Measurements from ENCODE around the gene BRWD1. TPM values are rescaled to one million over a fixed set of nuclear protein-coding genes. Genes with fewer than 3 reads are reported as not detected.

Gene BRWD1
- total and polyA plus RNA-seq, 2 donors (not counting 1 experiment from before 2014, with no cell fraction given) = 17.1 to 48.9 TPM

DNA sequence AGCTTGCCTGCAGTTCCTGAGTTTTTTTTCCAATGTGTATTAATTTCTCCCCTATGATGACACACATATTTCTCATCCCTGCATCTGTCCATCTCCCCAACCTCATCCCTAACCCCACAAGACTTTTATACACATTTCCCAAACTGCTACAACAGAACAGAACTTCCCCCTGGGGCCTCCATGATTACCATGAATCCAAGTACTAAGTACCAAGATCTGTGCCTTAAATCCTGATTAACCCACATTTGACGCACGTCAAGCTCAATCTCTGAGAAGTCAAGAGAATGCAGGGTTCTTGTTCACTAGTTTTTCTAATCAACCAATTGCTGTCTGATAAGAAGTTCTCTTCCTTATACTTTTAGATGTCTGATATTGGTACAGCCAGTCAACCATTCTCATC, 25.8 kb upstream of the BRWD1 start:
- H3K36me3 ChIP-seq (ENCODE audit: control insufficient read depth, insufficient read depth, low read length) = peaks cover 2% of the 10 kb centered on the region
- TF ChIP-seq, protein P1, sequence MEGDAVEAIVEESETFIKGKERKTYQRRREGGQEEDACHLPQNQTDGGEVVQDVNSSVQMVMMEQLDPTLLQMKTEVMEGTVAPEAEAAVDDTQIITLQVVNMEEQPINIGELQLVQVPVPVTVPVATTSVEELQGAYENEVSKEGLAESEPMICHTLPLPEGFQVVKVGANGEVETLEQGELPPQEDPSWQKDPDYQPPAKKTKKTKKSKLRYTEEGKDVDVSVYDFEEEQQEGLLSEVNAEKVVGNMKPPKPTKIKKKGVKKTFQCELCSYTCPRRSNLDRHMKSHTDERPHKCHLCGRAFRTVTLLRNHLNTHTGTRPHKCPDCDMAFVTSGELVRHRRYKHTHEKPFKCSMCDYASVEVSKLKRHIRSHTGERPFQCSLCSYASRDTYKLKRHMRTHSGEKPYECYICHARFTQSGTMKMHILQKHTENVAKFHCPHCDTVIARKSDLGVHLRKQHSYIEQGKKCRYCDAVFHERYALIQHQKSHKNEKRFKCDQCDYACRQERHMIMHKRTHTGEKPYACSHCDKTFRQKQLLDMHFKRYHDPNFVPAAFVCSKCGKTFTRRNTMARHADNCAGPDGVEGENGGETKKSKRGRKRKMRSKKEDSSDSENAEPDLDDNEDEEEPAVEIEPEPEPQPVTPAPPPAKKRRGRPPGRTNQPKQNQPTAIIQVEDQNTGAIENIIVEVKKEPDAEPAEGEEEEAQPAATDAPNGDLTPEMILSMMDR (conservative IDR thresholded peaks at IDR 0.05 in 1 of 2, IDR thresholded peaks at IDR 0.05 in 1 of 2; ENCODE audit: low read depth in 1 of 2, low read length in 2 of 2) = no peak
- no peak for TF ChIP-seq EZH2 (IDR thresholded peaks at IDR 0.05; ENCODE audit: low read length, missing control alignments)
- no peak overlapping the region for H3K4me2 ChIP-seq (ENCODE audit: extremely low read depth, insufficient read depth, low read length)
- H3K4me3 ChIP-seq (replicated peaks in 1 of 4; ENCODE audit: control extremely low read depth in 1 of 4, insufficient read depth in 1 of 4, low read depth in 3 of 4, low read length in 4 of 4) = no peak overlapping the region
- no peaks in the 10 kb centered on the region for H4K20me1 ChIP-seq (ENCODE audit: control insufficient read depth, extremely low read depth, insufficient read depth, low read length)
- H3K9me3 ChIP-seq (ENCODE audit: control insufficient read depth, insufficient read depth, low read depth, low read length) = no peaks in the 10 kb centered on the region
- H3K27me3 ChIP-seq (ENCODE audit: control insufficient read depth, insufficient read depth, low read length) = no peaks in the 10 kb centered on the region
- H3K9ac ChIP-seq (ENCODE audit: insufficient read depth, low read length) = no peak overlapping the region
- no peaks in the 10 kb centered on the region for H3K79me2 ChIP-seq (ENCODE audit: control insufficient read depth, insufficient read depth, low read length)
- no peak overlapping the region for H2AFZ ChIP-seq (ENCODE audit: low read length)
- H3K27ac ChIP-seq (ENCODE audit: insufficient read depth, low read length) = no peak overlapping the region
- no peak for DNase-seq (ENCODE audit: low read depth in 2 of 2)
- H3K4me1 ChIP-seq (ENCODE audit: control insufficient read depth, extremely low read depth, insufficient read depth, low read length) = no peaks in the 10 kb centered on the region

DNA sequence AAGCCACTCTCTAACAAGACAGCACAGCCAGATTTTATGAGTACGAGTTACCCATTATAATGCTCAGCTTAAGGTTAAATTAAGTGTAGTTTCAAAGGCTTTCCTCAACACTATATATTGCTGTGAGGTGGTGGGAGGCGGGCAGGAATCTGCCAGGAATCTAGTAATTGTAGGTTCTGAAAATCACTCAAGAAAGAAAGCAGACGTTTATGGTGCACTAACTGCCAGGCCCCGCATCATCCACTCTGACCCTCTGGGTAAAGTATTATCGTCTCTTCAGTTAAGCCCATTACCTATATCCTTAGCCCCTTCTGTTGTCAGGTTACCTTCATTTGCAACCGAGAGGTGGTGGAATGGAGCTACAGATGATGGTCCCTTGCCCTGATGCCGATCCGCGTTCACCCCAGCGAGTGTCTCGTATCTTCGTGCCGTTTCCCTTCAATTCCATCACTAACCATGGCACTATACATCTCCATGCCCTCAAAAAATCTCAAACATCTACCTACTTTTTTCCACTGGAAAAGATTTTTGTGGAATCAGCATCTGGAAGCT, 23.1 kb upstream of the BRWD1 start:
- no peak overlapping the region for H3K4me3 ChIP-seq (replicated peaks in 1 of 4; ENCODE audit: control extremely low read depth in 1 of 4, insufficient read depth in 1 of 4, low read depth in 3 of 4, low read length in 4 of 4)
- no peaks in the 10 kb centered on the region for H3K27me3 ChIP-seq (ENCODE audit: control insufficient read depth, insufficient read depth, low read length)
- no peaks in the 10 kb centered on the region for H4K20me1 ChIP-seq (ENCODE audit: control insufficient read depth, extremely low read depth, insufficient read depth, low read length)
- H3K4me2 ChIP-seq (ENCODE audit: extremely low read depth, insufficient read depth, low read length) = no peak overlapping the region
- H2AFZ ChIP-seq (ENCODE audit: low read length) = no peak overlapping the region
- H3K4me1 ChIP-seq (ENCODE audit: control insufficient read depth, extremely low read depth, insufficient read depth, low read length) = no peaks in the 10 kb centered on the region
- no peaks in the 10 kb centered on the region for H3K79me2 ChIP-seq (ENCODE audit: control insufficient read depth, insufficient read depth, low read length)
- no peak for DNase-seq (ENCODE audit: low read depth in 2 of 2)
- no peaks in the 10 kb centered on the region for H3K9me3 ChIP-seq (ENCODE audit: control insufficient read depth, insufficient read depth, low read depth, low read length)
- no peaks in the 10 kb centered on the region for H3K36me3 ChIP-seq (ENCODE audit: control insufficient read depth, insufficient read depth, low read length)
- no peak for TF ChIP-seq EZH2 (IDR thresholded peaks at IDR 0.05; ENCODE audit: low read length, missing control alignments)
- TF ChIP-seq, protein P1 (conservative IDR thresholded peaks at IDR 0.05 in 1 of 2, IDR thresholded peaks at IDR 0.05 in 1 of 2; ENCODE audit: low read depth in 1 of 2, low read length in 2 of 2) = no peak
- H3K9ac ChIP-seq (ENCODE audit: insufficient read depth, low read length) = no peak overlapping the region
- H3K27ac ChIP-seq (ENCODE audit: insufficient read depth, low read length) = no peak overlapping the region

DNA sequence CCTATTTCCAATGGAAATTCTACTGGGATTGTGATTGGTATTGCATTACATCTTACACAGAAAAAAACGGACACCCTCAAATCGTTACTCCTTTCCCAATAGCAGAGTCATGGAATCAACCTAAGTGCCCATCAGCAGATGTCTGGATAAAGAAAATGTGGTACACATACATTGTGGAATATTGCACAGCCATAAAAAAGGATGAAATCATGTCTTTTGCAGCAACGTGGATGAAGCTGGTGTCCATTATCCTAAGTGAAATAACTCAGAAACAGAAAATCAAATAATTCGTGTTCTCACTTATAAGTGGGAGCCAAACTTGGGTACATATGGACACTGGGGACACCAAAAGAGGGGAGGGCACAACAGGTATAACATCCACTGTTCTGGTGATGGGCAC, 21.2 kb upstream of the BRWD1 start:
- Histone ChIP-seq H3K27ac (ENCODE audit: insufficient read depth, low read length) (no peak overlapping the region), H3K4me2 (ENCODE audit: extremely low read depth, insufficient read depth, low read length) (no peak overlapping the region), H3K36me3 (ENCODE audit: control insufficient read depth, insufficient read depth, low read length) (no peaks in the 10 kb centered on the region), H4K20me1 (ENCODE audit: control insufficient read depth, extremely low read depth, insufficient read depth, low read length) (no peaks in the 10 kb centered on the region), H3K9me3 (ENCODE audit: control insufficient read depth, insufficient read depth, low read depth, low read length) (no peaks in the 10 kb centered on the region), H2AFZ (ENCODE audit: low read length) (no peak overlapping the region), H3K4me1 (ENCODE audit: control insufficient read depth, extremely low read depth, insufficient read depth, low read length) (no peaks in the 10 kb centered on the region), H3K79me2 (ENCODE audit: control insufficient read depth, insufficient read depth, low read length) (no peaks in the 10 kb centered on the region), H3K27me3 (ENCODE audit: control insufficient read depth, insufficient read depth, low read length) (no peaks in the 10 kb centered on the region), H3K4me3 (replicated peaks in 1 of 4; ENCODE audit: control extremely low read depth in 1 of 4, insufficient read depth in 1 of 4, low read depth in 3 of 4, low read length in 4 of 4) (no peak overlapping the region), H3K9ac (ENCODE audit: insufficient read depth, low read length) (no peak overlapping the region)
- TF ChIP-seq EZH2 (IDR thresholded peaks at IDR 0.05; ENCODE audit: low read length, missing control alignments) = no peak
- TF ChIP-seq, protein P1 (conservative IDR thresholded peaks at IDR 0.05 in 1 of 2, IDR thresholded peaks at IDR 0.05 in 1 of 2; ENCODE audit: low read depth in 1 of 2, low read length in 2 of 2) = no peak
- DNase-seq (ENCODE audit: low read depth in 2 of 2) = no peak

All from fibroblast of lung (primary cell).